Measurements from ENCODE around the gene LINC00237. TPM values are rescaled to one million over a fixed set of nuclear protein-coding genes. Genes with fewer than 3 reads are reported as not detected.

LINC00237 gene
- total RNA-seq, 1 donor from 2014 or later = not detected

DNA sequence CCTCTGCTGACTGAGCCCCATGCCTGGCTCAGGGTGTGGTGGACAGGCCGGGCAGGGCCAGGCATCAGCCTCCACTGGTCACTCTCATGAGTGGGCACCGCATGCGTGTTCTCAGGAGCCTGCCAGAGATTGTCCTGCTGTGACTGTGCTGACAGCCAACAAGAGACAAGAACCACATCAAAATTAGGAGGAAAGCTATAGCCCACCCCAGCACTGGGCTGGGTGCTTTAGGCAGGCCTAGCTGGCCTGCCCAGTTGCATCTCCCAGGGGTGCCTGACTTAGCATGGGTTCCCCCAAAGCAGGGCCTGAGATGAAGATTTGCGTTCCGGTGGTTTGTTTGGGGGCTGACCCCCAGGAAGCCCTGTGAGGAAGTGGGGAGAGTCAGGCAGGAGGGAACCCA is 53.9 kb downstream of the LINC00237 start:
- TF ChIP-seq, protein P1, sequence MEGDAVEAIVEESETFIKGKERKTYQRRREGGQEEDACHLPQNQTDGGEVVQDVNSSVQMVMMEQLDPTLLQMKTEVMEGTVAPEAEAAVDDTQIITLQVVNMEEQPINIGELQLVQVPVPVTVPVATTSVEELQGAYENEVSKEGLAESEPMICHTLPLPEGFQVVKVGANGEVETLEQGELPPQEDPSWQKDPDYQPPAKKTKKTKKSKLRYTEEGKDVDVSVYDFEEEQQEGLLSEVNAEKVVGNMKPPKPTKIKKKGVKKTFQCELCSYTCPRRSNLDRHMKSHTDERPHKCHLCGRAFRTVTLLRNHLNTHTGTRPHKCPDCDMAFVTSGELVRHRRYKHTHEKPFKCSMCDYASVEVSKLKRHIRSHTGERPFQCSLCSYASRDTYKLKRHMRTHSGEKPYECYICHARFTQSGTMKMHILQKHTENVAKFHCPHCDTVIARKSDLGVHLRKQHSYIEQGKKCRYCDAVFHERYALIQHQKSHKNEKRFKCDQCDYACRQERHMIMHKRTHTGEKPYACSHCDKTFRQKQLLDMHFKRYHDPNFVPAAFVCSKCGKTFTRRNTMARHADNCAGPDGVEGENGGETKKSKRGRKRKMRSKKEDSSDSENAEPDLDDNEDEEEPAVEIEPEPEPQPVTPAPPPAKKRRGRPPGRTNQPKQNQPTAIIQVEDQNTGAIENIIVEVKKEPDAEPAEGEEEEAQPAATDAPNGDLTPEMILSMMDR (IDR thresholded peaks at IDR 0.05; ENCODE audit: unreplicated experiment) = no peak
- Mint-ChIP-seq H3K4me3 (ENCODE audit: unreplicated experiment) (no peak overlapping the region), H3K27ac (ENCODE audit: unreplicated experiment) (no peak overlapping the region), H3K27me3 (ENCODE audit: unreplicated experiment) (no peaks in the 10 kb centered on the region), H3K9me3 (ENCODE audit: unreplicated experiment) (no peaks in the 10 kb centered on the region), H3K4me1 (ENCODE audit: unreplicated experiment) (no peaks in the 10 kb centered on the region), H3K36me3 (ENCODE audit: low read depth, unreplicated experiment) (no peaks in the 10 kb centered on the region)
- no peak for DNase-seq (ENCODE audit: low spot score)

GRCh38 chr20:21050710-21051109 is 55.4 kb downstream of the LINC00237 start:
- no peaks in the 10 kb centered on the region for H3K27me3 Mint-ChIP-seq (ENCODE audit: unreplicated experiment)
- TF ChIP-seq, protein P1 (IDR thresholded peaks at IDR 0.05; ENCODE audit: unreplicated experiment) = no peak
- H3K4me3 Mint-ChIP-seq (ENCODE audit: unreplicated experiment) = no peak overlapping the region
- H3K36me3 Mint-ChIP-seq (ENCODE audit: low read depth, unreplicated experiment) = no peaks in the 10 kb centered on the region
- H3K27ac Mint-ChIP-seq (ENCODE audit: unreplicated experiment) = no peak overlapping the region
- no peaks in the 10 kb centered on the region for H3K4me1 Mint-ChIP-seq (ENCODE audit: unreplicated experiment)
- H3K9me3 Mint-ChIP-seq (ENCODE audit: unreplicated experiment) = no peaks in the 10 kb centered on the region
- no peak for DNase-seq (ENCODE audit: low spot score)

DNA sequence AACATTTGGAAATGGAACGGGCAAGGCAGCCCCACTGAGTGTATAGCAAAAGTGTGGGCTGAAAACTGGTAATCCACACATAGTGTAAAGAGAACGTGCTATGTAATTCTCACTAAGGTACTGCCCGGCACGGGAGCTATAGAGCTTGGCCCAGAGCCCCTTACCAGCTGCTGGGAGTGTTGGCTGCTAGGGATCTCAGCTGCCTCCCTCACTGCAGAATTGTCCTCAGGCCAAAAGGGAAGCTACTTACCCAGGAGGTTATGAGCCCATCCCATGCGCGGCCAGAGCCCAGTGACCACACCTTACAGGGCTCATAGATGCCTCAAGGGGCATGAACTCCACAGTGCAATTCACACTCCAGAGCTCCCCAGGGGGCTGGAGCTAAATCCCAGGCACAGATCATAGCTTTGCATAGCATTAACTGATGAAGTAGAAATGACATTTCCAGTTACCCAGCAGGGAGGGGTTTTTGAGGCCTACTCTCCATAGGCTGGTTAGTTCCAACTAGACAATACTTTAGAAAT is 56.8 kb downstream of the LINC00237 start:
- Mint-ChIP-seq H3K36me3 (ENCODE audit: low read depth, unreplicated experiment) (no peaks in the 10 kb centered on the region), H3K27me3 (ENCODE audit: unreplicated experiment) (no peaks in the 10 kb centered on the region), H3K9me3 (ENCODE audit: unreplicated experiment) (no peaks in the 10 kb centered on the region), H3K4me1 (ENCODE audit: unreplicated experiment) (no peaks in the 10 kb centered on the region), H3K4me3 (ENCODE audit: unreplicated experiment) (no peak overlapping the region), H3K27ac (ENCODE audit: unreplicated experiment) (no peak overlapping the region)
- no peak for DNase-seq (ENCODE audit: low spot score)
- TF ChIP-seq, protein P1 (IDR thresholded peaks at IDR 0.05; ENCODE audit: unreplicated experiment) = no peak

DNA sequence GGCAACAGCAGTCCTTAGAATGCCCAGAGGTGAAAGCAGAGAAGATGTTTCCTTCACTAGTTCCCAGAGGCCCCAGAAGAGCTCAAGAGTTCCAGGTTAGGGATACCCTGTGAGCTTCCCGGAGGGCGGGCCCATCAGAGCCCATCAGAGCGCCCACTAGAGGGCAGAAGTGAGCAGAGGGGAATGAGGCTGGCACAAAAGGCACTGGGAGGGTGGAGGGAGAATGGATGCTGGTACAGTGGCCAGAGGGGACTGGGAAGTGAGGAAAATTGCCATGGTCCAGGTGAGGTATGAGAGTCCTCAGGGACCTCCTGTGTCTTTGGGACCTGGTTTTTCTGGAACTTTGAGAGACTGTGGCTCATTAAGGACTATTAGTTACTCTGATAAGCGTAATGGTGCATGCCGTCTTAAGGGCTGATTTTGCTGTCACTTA is 57.3 kb downstream of the LINC00237 start:
- TF ChIP-seq, protein P1 (IDR thresholded peaks at IDR 0.05; ENCODE audit: unreplicated experiment) = peak; percentile 79
- no peaks in the 10 kb centered on the region for H3K36me3 Mint-ChIP-seq (ENCODE audit: low read depth, unreplicated experiment)
- H3K27me3 Mint-ChIP-seq (ENCODE audit: unreplicated experiment) = no peaks in the 10 kb centered on the region
- no peak overlapping the region for H3K27ac Mint-ChIP-seq (ENCODE audit: unreplicated experiment)
- H3K9me3 Mint-ChIP-seq (ENCODE audit: unreplicated experiment) = no peaks in the 10 kb centered on the region
- H3K4me1 Mint-ChIP-seq (ENCODE audit: unreplicated experiment) = no peaks in the 10 kb centered on the region
- DNase-seq (ENCODE audit: low spot score) = peak; percentile 75
- H3K4me3 Mint-ChIP-seq (ENCODE audit: unreplicated experiment) = no peak overlapping the region

GRCh38 chr20:21047981-21048380 is 58.2 kb downstream of the LINC00237 start:
- no peaks in the 10 kb centered on the region for H3K9me3 Mint-ChIP-seq (ENCODE audit: unreplicated experiment)
- H3K36me3 Mint-ChIP-seq (ENCODE audit: low read depth, unreplicated experiment) = no peaks in the 10 kb centered on the region
- no peaks in the 10 kb centered on the region for H3K27me3 Mint-ChIP-seq (ENCODE audit: unreplicated experiment)
- H3K4me1 Mint-ChIP-seq (ENCODE audit: unreplicated experiment) = no peaks in the 10 kb centered on the region
- H3K4me3 Mint-ChIP-seq (ENCODE audit: unreplicated experiment) = no peak overlapping the region
- TF ChIP-seq, protein P1 (IDR thresholded peaks at IDR 0.05; ENCODE audit: unreplicated experiment) = no peak
- no peak overlapping the region for H3K27ac Mint-ChIP-seq (ENCODE audit: unreplicated experiment)
- DNase-seq (ENCODE audit: low spot score) = no peak

Data from endothelial cell (in vitro differentiated cells).